DMS 273 treated with DMSO at 0.1 percent for 48 hours (cell line): ENCODE measurements around the gene EPC2.

Source experiments
- DNase-seq: peaks from one replicate; lab custom pipeline; 2025; lab: John Stamatoyannopoulos, UW

The EPC2 gene

GRCh38 chr2:148643998-148644882, at the start of gene EPC2:
Gene EPC2, plus strand, starts transcription at chr2:148644751. Its CDS starts 267 bp downstream, at chr2:148645018.
- peak; percentile 59 for DNase-seq

- DNase-seq, result no peak
Measured at GRCh38 chr2:148596018-148596417, 48.5 kb upstream of the EPC2 start.

- no peak for DNase-seq
Measured at GRCh38 chr2:148599109-148599991, 45.2 kb upstream of the EPC2 start.

GRCh38 chr2:148602885-148603561, 41.5 kb upstream of the EPC2 start:
- DNase-seq, result no peak

GRCh38 chr2:148603562-148603920, 41.0 kb upstream of the EPC2 start:
- DNase-seq, result no peak

GRCh38 chr2:148604927-148605326, 39.6 kb upstream of the EPC2 start:
- no peak for DNase-seq

GRCh38 chr2:148607566-148607965, 37.0 kb upstream of the EPC2 start:
- DNase-seq, result no peak

GRCh38 chr2:148613231-148614013, 31.1 kb upstream of the EPC2 start:
- no peak for DNase-seq

GRCh38 chr2:148614014-148614321, 30.6 kb upstream of the EPC2 start:
- no peak for DNase-seq

- DNase-seq, result no peak
Measured at GRCh38 chr2:148614322-148615049, 30.1 kb upstream of the EPC2 start.

GRCh38 chr2:148615381-148615841, 29.1 kb upstream of the EPC2 start:
- DNase-seq, result no peak

GRCh38 chr2:148616662-148617061, 27.9 kb upstream of the EPC2 start:
- no peak for DNase-seq

- no peak for DNase-seq
Measured at GRCh38 chr2:148617219-148617618, 27.3 kb upstream of the EPC2 start.

- DNase-seq, result no peak
Measured at GRCh38 chr2:148619560-148620195, 24.9 kb upstream of the EPC2 start.

- DNase-seq, result peak; percentile 35
Measured at GRCh38 chr2:148622366-148622765, 22.2 kb upstream of the EPC2 start.

- no peak for DNase-seq
Measured at GRCh38 chr2:148623086-148623485, 21.5 kb upstream of the EPC2 start.

- DNase-seq, result no peak
Measured at GRCh38 chr2:148627224-148627623, 17.3 kb upstream of the EPC2 start.

- no peak for DNase-seq
Measured at GRCh38 chr2:148634749-148635148, 9.8 kb upstream of the EPC2 start.

GRCh38 chr2:148638543-148638942, 6.0 kb upstream of the EPC2 start:
- DNase-seq, result no peak

GRCh38 chr2:148640767-148641166, 3.8 kb upstream of the EPC2 start:
- DNase-seq, result no peak
